GM12874 (cell line): ENCODE data around the gene RDH11.

Experiments used
- TF ChIP-seq, protein P1 (sequence below): IDR thresholded peaks from 2 replicates; pipeline ENCODE4 v1.5.1; 2011; ENCODE audit warnings: low read depth, mild to moderate bottlenecking, control low read depth, low read length, moderate library complexity; ENCODE audit not compliant: insufficient read depth

Gene RDH11

DNA sequence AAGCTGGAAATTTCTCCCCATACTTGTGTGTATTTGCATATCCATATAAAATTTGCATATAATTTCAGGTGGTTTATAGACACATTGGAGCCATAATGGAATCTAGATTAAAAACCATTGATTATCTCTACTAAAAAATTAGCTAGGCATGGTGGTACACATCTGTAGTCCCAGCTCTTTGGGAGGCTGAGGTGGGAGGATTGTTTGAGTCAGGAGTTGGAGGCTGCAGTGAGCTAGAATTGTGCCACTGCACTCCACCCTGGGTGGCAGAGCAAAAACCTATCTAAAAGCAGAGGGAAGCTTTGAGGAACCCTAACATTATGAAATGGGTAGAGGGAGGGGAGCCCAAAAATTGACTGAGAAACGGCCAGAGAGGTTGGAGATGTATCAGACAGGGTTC, 2.6 kb upstream of the RDH11 start:
- TF ChIP-seq, protein P1, sequence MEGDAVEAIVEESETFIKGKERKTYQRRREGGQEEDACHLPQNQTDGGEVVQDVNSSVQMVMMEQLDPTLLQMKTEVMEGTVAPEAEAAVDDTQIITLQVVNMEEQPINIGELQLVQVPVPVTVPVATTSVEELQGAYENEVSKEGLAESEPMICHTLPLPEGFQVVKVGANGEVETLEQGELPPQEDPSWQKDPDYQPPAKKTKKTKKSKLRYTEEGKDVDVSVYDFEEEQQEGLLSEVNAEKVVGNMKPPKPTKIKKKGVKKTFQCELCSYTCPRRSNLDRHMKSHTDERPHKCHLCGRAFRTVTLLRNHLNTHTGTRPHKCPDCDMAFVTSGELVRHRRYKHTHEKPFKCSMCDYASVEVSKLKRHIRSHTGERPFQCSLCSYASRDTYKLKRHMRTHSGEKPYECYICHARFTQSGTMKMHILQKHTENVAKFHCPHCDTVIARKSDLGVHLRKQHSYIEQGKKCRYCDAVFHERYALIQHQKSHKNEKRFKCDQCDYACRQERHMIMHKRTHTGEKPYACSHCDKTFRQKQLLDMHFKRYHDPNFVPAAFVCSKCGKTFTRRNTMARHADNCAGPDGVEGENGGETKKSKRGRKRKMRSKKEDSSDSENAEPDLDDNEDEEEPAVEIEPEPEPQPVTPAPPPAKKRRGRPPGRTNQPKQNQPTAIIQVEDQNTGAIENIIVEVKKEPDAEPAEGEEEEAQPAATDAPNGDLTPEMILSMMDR, result no peak

DNA sequence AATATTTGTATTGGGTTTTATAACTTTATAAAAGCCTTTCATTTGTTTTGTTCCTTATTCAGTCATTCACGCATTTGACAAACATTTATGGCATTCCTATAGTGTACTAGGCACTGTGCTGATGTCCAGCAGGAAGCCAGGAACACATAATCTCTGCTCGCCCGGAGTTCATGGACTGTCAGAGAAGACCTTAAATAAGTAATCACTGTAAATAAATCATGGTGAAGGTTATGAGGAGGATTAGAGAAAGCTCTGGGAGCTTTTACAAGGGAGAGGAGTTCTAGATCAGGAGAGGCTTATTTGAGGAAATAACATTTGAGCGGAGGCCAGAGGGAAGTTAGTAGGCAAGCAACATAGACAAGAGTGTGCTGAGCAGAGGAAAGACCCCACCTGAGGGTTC, 1.4 kb upstream of the RDH11 start:
- TF ChIP-seq, protein P1, result no peak

DNA sequence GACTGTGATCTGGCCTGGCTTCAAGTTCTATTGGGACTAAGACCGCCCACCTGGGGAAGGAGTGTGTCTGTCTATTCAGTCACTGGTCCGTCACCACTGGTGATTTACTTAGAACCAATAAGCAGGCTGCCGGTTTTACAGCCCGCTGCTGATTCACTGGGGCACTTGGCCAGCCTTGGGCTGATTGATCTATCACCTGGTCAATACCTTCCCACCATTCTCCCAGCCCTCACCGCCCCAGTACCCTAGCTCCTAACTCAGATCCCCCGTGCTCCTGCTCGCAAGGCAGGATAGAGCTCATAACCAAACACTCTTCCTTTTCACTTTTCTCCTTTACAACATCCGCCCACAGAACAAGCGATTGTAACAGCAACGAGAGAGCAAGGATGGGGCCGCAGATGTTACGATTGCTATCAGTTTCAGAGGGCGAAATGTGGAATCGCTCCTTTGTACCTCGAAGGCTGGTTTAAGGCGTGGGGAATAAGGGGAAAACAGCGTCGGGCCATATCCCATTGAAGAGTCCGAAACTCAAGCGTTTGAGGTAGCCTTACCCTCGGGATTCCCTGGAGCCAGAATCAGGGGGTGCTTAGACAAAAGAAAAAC, 672 bp downstream of the RDH11 start:
- TF ChIP-seq, protein P1, result no peak

DNA sequence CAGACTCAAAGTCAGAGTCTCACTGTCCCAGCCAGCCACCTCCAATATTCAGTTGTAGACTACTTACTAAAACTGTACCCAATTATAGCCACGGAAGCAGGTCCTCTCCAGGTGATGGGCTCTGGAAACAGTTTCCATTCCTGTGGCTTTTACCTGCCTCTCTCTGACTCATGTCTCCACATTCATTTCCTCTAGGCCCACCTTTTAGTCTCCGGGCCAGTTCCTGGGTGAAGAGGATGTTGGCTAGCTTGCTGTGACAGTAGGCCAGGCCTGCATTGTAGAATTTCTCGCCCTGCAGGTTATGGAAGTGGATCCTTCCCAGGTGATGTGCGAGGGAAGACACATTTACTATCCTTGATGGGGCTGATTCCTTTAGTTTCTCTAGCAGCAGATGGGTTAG, 5.6 kb downstream of the RDH11 start:
- TF ChIP-seq, protein P1, result no peak

DNA sequence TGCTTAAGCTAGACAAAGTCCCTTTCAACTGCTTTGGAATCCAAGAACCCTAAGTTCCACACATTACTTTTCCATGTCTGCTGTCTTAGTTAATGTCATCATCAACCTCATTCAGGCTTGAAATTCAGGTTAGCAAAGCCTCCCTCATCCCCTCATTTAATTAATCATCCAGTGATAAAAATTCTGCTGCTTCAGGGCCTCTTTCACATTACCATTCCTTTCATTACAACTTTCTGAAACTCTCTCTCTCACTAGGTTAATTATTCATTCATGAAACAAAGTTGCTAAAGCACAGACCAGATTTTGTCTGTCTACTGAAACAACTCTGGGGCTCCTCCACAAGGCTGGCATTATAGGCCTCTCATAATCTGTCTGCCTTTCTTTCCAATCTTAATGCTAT, 11.7 kb downstream of the RDH11 start:
- TF ChIP-seq, protein P1, result no peak

DNA sequence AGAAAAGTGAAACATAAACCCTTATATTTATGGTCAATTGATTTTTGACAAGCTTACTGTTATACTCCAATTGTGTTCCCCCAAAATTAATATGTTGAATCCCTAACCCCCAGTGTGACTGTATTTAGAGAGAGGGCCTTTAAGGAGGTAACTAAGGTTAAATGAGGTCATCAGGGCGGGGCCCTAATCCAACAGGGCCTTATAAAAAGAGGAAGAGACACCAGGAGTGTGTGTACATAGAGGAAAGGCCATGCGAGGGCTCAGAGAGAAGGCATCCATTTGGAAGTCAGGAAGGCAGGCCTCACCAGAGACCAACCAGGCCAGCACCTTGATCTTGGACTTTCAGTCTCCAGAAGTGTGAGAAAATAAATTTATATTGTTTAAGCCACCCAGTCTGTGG, 14.6 kb downstream of the RDH11 start:
- TF ChIP-seq, protein P1, result no peak

DNA sequence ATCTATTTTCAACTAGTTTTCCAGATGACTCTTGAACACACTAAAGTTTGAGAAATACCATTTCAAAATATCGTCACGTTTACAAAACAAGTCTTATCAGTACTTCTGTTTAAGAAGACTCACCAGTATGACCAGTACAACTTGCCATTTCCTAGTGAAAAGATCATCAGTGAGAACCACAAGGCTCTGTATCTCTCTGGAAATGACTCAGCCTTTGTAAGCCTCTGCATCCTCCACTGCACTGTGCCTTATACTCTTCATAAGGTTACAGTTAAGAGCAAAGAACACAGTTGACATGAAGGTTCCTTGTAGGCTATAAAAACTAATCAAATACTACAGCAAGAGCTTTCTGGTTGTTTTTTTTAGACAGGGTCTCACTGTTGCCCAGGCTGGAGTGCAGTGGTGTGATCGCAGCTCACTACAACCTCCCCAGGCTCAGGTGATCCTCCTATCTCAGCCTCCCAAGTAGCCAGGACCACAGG, 15.4 kb downstream of the RDH11 start:
- TF ChIP-seq, protein P1, result no peak
